ENCODE data around the gene ME3.

DNA sequence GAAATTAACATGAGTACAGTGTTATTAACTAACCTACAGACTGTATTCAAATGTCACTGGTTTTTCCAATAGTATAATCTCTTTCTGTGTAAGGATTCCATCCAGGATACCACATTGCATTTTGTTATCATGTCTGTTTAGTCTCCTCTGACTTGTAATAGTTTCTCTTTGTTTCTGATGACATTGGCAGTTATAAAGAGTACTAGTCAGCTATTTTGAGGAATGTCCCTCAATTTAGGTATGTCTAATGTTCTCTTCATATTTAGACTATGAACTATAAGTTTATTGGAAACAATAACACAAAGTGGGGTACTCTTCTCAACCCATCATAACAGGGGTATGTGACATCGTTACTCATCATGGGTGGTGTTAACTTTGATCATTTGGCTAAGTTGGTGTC lies 20.3 kb upstream of the ME3 start:
- TF ChIP-seq, protein P1, sequence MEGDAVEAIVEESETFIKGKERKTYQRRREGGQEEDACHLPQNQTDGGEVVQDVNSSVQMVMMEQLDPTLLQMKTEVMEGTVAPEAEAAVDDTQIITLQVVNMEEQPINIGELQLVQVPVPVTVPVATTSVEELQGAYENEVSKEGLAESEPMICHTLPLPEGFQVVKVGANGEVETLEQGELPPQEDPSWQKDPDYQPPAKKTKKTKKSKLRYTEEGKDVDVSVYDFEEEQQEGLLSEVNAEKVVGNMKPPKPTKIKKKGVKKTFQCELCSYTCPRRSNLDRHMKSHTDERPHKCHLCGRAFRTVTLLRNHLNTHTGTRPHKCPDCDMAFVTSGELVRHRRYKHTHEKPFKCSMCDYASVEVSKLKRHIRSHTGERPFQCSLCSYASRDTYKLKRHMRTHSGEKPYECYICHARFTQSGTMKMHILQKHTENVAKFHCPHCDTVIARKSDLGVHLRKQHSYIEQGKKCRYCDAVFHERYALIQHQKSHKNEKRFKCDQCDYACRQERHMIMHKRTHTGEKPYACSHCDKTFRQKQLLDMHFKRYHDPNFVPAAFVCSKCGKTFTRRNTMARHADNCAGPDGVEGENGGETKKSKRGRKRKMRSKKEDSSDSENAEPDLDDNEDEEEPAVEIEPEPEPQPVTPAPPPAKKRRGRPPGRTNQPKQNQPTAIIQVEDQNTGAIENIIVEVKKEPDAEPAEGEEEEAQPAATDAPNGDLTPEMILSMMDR (optimal IDR thresholded peaks at IDR 0.05 in 1 of 3, IDR thresholded peaks at IDR 0.05 in 1 of 3, conservative IDR thresholded peaks at IDR 0.05 in 1 of 3; ENCODE audit: extremely low read depth in 1 of 3, insufficient read depth in 2 of 3, low read length in 3 of 3), result no peak
- TF ChIP-seq EZH2 (IDR thresholded peaks at IDR 0.05; ENCODE audit: low read length), result no peak
